B cell (primary cell): ENCODE data around the gene LRRK2.

Source experiments
- EZH2 ChIP-seq: IDR thresholded peaks from 2 replicates; pipeline ENCODE4 v1.6.1; 2012; ENCODE audit warnings: borderline replicate concordance, low read depth, mild to moderate bottlenecking, moderate library complexity, low read length; ENCODE audit not compliant: insufficient read depth, poor library complexity, severe bottlenecking
- TF ChIP-seq, protein P1 (sequence below): fragments of 200-600 bp; IDR thresholded peaks from one replicate; pipeline ENCODE4 v1.8.0; 2022; ENCODE audit warnings: antibody characterized with exemption, mild to moderate bottlenecking

DNA sequence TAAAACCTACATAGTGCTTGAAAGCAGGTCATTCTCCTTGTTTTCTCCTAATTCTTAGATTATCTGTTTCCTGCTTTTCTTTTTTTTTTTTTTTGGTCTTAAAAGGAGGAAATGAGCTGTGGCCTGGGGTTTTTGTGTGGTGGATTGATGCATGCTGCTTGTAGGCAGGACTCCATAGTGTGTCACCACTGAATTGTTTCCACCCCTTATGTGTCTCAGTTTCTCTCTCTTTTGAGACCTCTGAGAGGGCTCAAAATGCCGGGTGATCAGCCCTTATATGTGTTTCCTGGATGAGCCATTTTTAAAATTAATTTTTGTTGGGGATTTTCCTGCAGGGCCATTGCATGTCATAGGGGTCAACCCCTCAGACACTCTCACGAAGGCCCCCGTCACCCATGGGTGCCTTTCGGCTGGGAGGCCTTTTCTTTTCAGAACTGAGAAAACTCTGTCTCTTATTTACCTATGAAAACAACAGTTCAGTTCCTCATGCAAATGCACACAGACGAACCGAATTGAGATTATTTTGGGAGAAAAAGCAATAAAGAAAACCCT is 32.0 kb upstream of the LRRK2 start:
- TF ChIP-seq, protein P1, sequence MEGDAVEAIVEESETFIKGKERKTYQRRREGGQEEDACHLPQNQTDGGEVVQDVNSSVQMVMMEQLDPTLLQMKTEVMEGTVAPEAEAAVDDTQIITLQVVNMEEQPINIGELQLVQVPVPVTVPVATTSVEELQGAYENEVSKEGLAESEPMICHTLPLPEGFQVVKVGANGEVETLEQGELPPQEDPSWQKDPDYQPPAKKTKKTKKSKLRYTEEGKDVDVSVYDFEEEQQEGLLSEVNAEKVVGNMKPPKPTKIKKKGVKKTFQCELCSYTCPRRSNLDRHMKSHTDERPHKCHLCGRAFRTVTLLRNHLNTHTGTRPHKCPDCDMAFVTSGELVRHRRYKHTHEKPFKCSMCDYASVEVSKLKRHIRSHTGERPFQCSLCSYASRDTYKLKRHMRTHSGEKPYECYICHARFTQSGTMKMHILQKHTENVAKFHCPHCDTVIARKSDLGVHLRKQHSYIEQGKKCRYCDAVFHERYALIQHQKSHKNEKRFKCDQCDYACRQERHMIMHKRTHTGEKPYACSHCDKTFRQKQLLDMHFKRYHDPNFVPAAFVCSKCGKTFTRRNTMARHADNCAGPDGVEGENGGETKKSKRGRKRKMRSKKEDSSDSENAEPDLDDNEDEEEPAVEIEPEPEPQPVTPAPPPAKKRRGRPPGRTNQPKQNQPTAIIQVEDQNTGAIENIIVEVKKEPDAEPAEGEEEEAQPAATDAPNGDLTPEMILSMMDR, result no peak
- TF ChIP-seq EZH2, result no peak
